Large intestine (tissue), 3 donors: Measurements from ENCODE around the gene KRTAP13-4. TPM values are rescaled to one million over a fixed set of nuclear protein-coding genes. Genes with fewer than 3 reads are reported as not detected.

Source experiments
- DNase-seq, 2 donors: peaks; one replicate each; pipeline versions ENCODE4 v3.0.0 to v3.0.0-alpha.2; 2013
- H3K27ac ChIP-seq: one replicate; pipeline ENCODE4 v1.5.1; 2013; ENCODE audit warnings: low read length
- H3K27me3 ChIP-seq: 2 replicates; pipeline ENCODE4 v1.6.1; 2013; ENCODE audit warnings: low read length; ENCODE audit not compliant: control insufficient read depth, insufficient read depth
- H3K36me3 ChIP-seq: 2 replicates; pipeline ENCODE4 v1.6.1; 2013; ENCODE audit warnings: low read length; ENCODE audit not compliant: control insufficient read depth, insufficient read depth
- H3K4me1 ChIP-seq: one replicate; pipeline ENCODE4 v1.6.1; 2013; ENCODE audit warnings: low read length; ENCODE audit not compliant: control insufficient read depth, insufficient read depth
- H3K4me3 ChIP-seq: one replicate; pipeline ENCODE4 v1.5.1; 2013; ENCODE audit warnings: low read length
- H3K9me3 ChIP-seq: one replicate; pipeline ENCODE4 v1.6.1; 2013; ENCODE audit warnings: mild to moderate bottlenecking, low read depth, low read length, moderate library complexity; ENCODE audit not compliant: control insufficient read depth
- WGBS: methylation state at CpG from one replicate; pipeline ENCODE4 v1.1.5; 2013; ENCODE audit warnings: low lambda C conversion rate; ENCODE audit not compliant: insufficient coverage; 5-methylcytosine and 5-hydroxymethylcytosine counted together
- polyA plus RNA-seq: library from polyadenylated mRNA; unstranded; fragments of 120-200 nt; gene quantifications from one replicate; pipeline ENCODE4 v1.2.1, GENCODE V29; 2013

The KRTAP13-4 gene
- polyA plus RNA-seq, 1 donor, result not detected

DNA sequence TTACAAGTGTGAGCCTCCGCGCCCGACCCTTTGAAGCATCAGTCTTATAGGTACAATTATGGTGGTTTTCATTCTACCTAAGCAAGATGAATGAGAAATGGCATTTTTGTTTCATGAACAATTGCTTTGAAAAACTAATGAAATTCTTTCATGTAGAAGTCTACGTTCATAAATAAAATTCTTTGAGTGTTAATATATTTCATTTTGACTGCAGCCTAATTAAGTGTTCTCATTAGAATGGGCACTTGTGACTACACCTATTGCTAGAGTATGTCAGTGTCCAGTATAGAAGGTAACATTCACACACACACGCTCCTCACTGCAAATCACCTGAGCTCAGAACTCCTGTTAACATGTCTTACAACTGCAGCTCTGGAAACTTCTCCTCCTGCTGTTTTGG, 10.0 kb downstream of the KRTAP13-4 start, which contains the start of gene KRTAP15-1:
Gene KRTAP15-1, plus strand, starts transcription at position 301 of the 400 bp plus-strand sequence. Its CDS starts 53 bp downstream, at position 354.
- Histone ChIP-seq H3K4me3 (no peak within 1 kb of the TSS), H3K9me3 (no peaks in the 10 kb centered on the region), H3K27ac (no peak within 1 kb of the TSS), H3K27me3 (no peaks in the 10 kb centered on the region), H3K36me3 (no peaks in the 10 kb centered on the region), H3K4me1 (no peaks in the 10 kb centered on the region)
- no CpG with 5 or more reads among the region's 5 CpGs for WGBS
- no peak for DNase-seq

DNA sequence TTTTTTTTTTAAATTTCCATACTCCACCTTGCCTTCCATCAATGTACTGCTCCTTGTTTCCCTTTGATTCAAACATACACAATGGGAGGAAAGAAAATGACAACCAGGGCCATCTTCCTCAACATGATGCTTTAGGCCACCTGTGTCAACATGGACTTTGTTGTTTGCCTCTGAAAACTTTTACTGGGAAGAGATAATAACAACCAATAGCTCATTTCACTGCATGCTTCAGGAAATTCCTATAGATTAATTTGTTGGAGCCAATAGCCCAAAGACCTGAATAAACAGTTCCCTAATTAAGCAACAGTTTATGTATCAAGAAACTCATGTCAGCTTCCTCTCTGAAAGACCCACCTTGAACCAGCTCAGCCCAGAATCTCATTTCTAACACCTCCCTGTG, 13.2 kb downstream of the KRTAP13-4 start:
- Histone ChIP-seq H3K9me3 (no peaks in the 10 kb centered on the region), H3K4me3 (no peak overlapping the region), H3K4me1 (no peaks in the 10 kb centered on the region), H3K27me3 (no peaks in the 10 kb centered on the region), H3K27ac (no peak overlapping the region), H3K36me3 (no peaks in the 10 kb centered on the region)
- DNase-seq, result no peak

DNA sequence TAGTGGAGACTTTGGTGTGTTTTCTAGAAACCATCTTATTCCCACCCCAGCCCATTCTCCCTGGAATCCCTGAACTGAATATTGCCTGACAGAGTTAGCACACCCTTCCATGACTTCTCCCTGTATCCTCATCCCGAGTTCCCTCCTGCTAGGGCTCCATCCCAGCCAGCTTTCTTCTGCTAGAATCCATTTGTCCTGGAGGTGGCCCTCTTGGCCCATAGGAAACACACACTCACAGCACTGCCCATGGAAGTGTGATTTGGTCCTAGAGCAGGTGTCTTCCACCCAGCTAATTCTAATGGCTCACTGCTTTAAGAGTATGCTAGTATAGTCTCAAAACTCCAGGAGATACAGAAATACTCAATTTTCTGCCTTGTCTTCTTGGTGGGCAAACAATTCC, 14.2 kb downstream of the KRTAP13-4 start:
- H3K27ac ChIP-seq, result no peak overlapping the region
- H3K4me1 ChIP-seq, result no peaks in the 10 kb centered on the region
- DNase-seq, result no peak
- no peak overlapping the region for H3K4me3 ChIP-seq
- H3K36me3 ChIP-seq, result no peaks in the 10 kb centered on the region
- H3K27me3 ChIP-seq, result no peaks in the 10 kb centered on the region
- H3K9me3 ChIP-seq, result no peaks in the 10 kb centered on the region
- no CpG with 5 or more reads among the region's 1 CpG for WGBS

DNA sequence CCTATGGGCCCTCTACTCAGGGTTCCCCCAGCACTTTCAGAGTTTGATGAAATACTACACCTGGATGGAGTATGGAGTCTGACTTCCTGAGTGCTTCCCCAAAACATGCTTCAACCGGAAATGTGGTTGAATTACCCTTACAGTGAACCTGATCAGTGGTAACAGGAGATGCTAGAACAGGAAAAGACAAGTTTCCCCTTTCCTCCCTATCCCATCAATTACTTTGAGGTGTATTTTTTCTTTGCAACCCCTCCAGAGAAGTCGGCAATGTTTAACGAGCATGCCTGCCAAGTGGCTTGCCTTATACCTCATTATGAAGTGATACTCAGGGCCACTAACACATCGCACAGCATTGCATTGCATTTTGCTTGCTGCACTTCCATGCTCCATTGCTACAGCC, 17.0 kb downstream of the KRTAP13-4 start:
- H3K4me3 ChIP-seq, result no peak overlapping the region
- H3K36me3 ChIP-seq, result no peaks in the 10 kb centered on the region
- H3K9me3 ChIP-seq, result no peaks in the 10 kb centered on the region
- no peak overlapping the region for H3K27ac ChIP-seq
- WGBS, result no CpG with 5 or more reads among the region's 4 CpGs
- H3K27me3 ChIP-seq, result no peaks in the 10 kb centered on the region
- DNase-seq, result no peak
- no peaks in the 10 kb centered on the region for H3K4me1 ChIP-seq

DNA sequence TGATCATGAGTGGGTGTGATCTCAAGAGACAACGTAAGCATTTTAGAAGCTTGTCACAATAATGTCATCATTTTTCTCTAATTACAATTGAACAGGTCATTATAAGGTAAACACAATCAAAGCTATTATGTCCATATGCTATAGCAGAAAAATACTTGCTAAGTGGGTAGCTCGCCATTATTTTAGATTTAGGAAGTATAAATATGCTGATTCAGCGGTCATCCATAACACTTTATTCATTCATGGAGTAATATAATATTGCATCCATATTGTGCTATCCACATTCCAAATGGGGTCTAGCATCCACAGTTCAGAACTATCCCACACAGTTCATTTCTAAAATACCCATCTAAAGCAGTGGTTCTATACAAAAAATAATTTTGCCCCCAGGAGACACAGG, 18.5 kb downstream of the KRTAP13-4 start:
- H3K36me3 ChIP-seq, result no peaks in the 10 kb centered on the region
- no peak for DNase-seq
- 100% methylated on average over 1 of the region's 3 CpGs for WGBS
- H3K27ac ChIP-seq, result no peak overlapping the region
- no peak overlapping the region for H3K4me3 ChIP-seq
- no peaks in the 10 kb centered on the region for H3K4me1 ChIP-seq
- H3K9me3 ChIP-seq, result no peaks in the 10 kb centered on the region
- H3K27me3 ChIP-seq, result no peaks in the 10 kb centered on the region

DNA sequence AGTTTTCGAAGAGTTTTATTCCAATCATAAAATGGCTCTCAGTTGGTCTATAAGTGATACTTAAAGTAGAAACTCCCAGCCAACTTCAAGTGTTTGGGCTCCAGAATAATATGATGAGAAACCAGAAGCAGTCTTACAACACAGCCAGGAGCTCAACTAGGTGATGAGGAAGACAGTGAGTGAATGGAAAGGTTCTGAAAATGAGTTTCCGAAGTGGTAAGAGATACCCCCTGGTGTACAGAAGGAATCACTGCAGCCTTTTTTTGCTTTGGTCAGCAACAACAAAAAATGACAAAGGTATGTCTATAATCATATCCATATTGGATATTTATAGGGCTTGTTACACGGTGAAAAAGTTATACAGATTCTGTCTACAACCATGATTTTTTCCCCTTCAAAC, 33.7 kb downstream of the KRTAP13-4 start:
- H3K36me3 ChIP-seq, result no peaks in the 10 kb centered on the region
- WGBS, result 0% methylated on average over 1 of the region's 3 CpGs
- H3K27ac ChIP-seq, result no peak overlapping the region
- no peak overlapping the region for H3K4me3 ChIP-seq
- peaks cover 4% of the 10 kb centered on the region for H3K9me3 ChIP-seq
- DNase-seq, result no peak
- no peaks in the 10 kb centered on the region for H3K27me3 ChIP-seq
- H3K4me1 ChIP-seq, result no peaks in the 10 kb centered on the region

DNA sequence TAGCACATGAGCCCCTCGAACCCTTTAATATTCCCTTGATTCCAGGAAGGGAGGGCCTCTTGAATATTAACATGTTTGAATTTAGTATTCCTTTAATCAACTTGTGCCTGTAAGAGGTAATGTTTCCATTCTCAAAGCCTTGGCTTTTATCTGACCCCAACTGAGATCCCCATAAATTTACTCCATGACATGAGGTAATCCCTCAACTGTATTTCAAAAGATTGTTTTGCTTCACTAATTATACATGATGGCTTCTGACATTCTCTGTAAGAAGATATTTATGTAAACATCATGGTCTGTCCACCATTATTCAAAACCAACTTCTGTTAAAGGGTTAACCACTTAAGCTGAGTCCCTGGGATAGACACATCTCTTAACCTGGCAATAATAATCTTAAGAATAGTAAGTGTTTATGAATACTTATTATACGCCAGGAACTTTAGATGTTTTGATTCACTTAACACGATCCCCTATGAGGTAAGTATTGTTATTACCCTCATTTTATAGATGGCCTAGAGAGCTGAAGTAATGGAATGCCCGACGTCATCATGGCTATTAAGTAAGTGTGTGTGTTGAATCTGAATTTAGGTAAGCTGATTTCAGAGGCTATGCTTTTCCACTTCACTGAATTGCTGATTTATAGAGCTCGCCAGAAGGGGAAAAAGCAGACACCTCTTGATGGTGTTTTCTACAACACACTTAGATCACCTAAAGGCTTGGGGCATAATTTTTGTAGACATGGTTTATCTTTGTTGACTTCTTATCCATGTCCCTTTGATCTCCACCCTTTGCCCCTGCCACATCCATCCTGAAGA, 39.1 kb downstream of the KRTAP13-4 start:
- WGBS, result 100% methylated on average over 1 of the region's 6 CpGs
- Histone ChIP-seq H3K36me3 (no peaks in the 10 kb centered on the region), H3K4me1 (no peaks in the 10 kb centered on the region), H3K4me3 (no peak overlapping the region), H3K27me3 (no peaks in the 10 kb centered on the region), H3K27ac (no peak overlapping the region), H3K9me3 (no peaks in the 10 kb centered on the region)
- DNase-seq, result no peak

DNA sequence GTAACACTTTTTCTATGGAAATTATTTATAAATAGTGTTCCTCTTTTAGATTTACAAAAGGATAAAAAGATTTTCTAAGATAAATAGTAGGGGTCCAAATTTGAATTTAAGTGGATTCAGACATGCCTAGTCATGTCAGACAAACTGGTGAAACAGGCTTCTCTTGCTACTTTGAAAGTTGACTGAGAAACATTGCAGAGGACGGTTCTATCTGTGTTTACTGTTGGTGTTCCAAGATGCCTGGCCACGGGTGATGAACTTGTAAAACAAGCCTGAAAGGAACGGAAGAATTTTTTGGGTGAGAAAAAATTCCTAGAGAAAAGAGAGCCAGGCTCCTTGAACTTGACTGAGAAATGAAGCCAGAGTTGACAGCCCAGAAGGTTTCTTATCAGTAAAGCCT, 48.0 kb downstream of the KRTAP13-4 start:
- Histone ChIP-seq H3K36me3 (no peaks in the 10 kb centered on the region), H3K27me3 (no peaks in the 10 kb centered on the region), H3K4me3 (no peak overlapping the region), H3K4me1 (no peaks in the 10 kb centered on the region), H3K9me3 (no peaks in the 10 kb centered on the region), H3K27ac (no peak overlapping the region)
- no peak for DNase-seq
- WGBS, result 67% methylated on average over 2 of the region's 3 CpGs

DNA sequence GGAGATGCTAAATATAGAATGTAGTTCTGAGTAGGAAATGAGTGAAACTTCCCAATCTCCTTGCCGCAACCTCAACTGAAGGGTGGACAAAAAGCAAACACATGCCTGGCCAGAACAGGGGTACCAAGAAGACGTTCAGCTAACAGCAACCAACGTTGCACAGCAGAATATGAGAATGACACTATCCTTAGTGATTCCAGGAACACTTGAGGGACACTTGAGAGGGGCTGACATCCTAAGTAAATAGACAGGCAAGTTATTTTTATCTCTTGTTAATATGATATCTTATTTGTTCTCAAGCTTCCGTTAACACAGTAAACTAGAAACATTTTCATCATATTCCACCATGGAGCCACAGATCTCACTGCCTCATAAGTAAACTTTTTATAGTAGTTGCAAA, 49.2 kb downstream of the KRTAP13-4 start:
- H3K4me1 ChIP-seq, result no peaks in the 10 kb centered on the region
- no peak for DNase-seq
- H3K4me3 ChIP-seq, result no peak overlapping the region
- no peaks in the 10 kb centered on the region for H3K27me3 ChIP-seq
- H3K27ac ChIP-seq, result no peak overlapping the region
- no peaks in the 10 kb centered on the region for H3K36me3 ChIP-seq
- WGBS, result 80% methylated on average over 2 of the region's 4 CpGs
- no peaks in the 10 kb centered on the region for H3K9me3 ChIP-seq

DNA sequence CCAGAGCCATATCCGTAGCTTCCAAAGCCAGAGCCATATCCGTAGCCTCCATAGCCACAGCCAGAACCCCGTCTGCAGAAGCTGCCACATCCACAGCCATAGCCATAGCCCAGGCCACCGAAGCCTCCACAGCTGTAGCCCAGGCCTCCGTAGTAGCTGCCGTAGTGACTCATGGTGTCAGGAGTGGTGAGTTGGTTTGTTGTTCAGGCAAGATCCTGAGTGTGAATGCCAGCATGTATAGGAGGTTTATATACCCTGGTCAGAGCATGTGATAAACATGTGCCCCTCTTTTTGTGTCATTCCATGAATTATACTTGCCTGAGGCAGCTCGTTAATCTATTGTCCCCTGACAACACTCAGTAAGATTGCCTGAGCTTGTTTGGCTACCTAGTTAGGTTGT, 50.1 kb downstream of the KRTAP13-4 start, which contains the start of gene KRTAP19-1:
Gene KRTAP19-1, minus strand, starts transcription at position 223 of the 400 bp plus-strand sequence. Its CDS starts 50 bp downstream, at position 173.
- H3K36me3 ChIP-seq, result no peaks in the 10 kb centered on the region
- no peak within 1 kb of the TSS for H3K4me3 ChIP-seq
- WGBS, result no CpG with 5 or more reads among the region's 7 CpGs
- no peaks in the 10 kb centered on the region for H3K4me1 ChIP-seq
- DNase-seq, result no peak
- no peak within 1 kb of the TSS for H3K27ac ChIP-seq
- H3K9me3 ChIP-seq, result no peaks in the 10 kb centered on the region
- H3K27me3 ChIP-seq, result no peaks in the 10 kb centered on the region
